GM18520 (cell line): Measurements from ENCODE around the gene TRAF5.
"Not testable (repeated sequence)": the region's sequence is repeated elsewhere in the genome, so short reads cannot be mapped to it uniquely, and the experiment has no call there.

ENCODE experiments used
- ATAC-seq: cut with Tn5 transposase; IDR thresholded peaks from one replicate; pipeline ENCODE4 v1.9.1; 2021; ENCODE audit not compliant: unreplicated experiment

TRAF5 gene

DNA sequence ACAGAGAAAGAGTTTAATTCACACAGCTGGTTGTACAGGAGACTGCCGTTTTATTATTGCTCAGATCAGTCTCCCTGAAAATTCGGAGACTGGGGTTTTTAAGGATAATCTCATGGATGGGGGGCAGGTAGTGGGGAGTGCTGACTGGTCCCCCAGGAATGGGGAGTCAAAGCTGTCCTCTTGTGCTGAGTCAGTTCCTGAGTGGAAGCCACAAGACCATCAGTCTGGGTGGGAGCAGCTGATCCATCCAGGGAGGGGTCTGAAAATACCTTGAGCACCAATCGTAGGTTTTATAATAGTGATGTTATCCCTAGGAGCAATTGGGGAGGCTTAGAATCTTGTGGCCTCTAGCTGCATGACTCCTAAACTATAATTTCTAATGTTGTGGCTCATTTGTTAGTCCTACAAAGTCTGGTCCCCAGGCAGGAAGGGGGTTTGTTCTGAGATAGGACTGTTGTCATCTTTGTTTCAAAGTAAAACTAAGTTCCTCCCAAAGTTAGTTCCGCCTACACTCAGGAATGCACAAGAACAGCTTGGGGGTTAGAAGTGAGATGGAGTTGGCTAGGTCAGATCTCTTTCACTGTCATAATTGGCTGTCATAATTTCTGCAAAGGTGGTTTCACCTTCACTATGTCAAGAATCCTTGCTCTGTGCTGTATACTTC, 50.3 kb downstream of the TRAF5 start:
- ATAC-seq: no peak

DNA sequence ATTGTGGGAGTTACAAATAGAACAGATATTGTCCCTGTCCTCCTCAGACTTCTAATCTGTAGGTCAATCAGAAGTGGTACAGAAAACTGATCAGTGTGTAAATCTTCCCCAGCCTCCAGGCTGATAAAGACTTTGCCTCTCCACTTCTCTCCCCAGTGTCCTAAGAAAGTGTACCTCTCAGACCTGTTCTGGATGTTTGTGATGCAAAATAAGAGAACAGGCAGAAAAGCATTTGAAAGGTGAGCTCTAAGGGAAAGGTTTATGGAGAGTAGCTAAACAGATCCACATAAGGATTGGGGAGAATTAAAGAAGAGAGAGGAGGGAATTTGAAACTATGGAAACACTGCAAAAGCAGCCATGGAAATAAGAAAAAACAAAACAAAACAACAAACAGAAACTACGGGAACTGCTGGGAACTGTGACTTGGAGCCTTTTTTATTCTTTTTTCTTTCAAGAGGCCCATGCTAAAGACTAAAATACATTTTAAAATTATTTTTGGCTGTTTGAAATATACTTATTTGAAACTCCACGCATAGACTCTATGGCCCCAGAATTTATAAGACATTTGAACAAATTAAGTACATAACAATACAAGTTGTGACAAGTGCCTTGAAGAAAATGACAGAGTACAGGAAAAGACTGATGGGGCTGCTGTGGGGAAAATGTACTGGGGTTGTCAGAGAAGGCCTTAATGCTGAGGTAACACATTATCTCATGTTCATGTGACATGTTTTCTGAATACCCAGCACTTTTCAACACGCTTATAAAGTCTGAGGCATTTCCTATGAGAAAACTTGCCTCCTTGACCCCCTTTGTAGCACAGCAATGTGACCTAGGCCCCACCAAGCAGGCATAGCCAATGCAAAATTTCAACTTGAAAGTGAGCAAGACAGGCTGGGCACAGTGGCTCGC, 51.2 kb downstream of the TRAF5 start:
- no peak for ATAC-seq

DNA sequence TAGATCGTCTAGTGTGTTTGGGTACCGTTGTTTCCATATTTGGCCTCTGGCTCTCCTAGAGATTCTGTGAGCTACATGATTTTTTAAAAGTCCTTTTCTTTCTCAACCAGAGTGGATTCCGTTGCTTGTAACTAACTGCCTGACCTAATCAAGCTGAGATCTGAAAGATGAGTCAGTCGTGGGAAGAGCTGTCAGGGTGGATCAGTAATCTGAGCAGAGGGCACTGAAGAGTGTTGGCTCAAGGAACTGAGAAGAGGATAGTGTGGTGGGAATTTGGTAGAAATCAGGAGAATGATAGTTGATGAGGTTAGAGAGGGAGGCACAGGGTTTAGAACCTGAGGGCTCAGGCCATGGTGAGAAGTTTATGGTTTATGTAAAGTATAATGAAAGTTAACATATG, 52.2 kb downstream of the TRAF5 start:
- ATAC-seq: no peak

- no peak for ATAC-seq
These were observed 52.8 kb downstream of the TRAF5 start for GRCh38 chr1:211379446-211379845.

DNA sequence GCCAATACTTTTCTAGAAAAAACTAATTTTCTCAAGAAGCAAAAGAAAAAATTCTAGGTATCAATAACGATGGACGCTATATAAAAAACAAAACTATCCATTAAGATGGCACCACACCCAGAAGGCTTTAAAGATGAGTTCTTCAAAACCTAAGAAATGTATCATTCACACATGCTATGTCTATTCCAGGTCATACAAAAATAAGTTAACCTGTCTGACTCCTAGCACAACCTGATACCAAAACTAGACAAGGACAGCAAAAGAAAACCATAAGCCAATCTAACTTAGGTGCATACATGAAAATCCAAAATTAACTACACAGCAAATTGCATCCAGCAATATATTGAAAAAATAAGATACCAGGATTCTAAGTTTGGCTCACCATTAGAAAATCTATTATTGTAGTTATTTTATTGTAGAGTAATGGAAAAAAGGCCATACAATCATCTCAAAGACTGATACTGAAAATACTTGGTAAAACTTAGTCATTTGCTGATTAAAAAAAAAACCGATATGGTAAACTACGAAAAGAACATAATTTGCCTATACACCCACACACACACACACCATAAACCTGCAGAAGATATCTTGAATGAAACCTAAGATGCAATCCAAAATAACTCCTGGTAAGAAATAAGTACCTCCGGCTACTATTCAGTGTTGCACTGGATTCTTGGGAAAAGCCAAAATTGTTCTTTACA, 55.0 kb downstream of the TRAF5 start:
- no peak for ATAC-seq

GRCh38 chr1:211382182-211382713, 55.6 kb downstream of the TRAF5 start:
- ATAC-seq: no peak

GRCh38 chr1:211382714-211383480, 56.3 kb downstream of the TRAF5 start:
- peak; percentile 91 for ATAC-seq

GRCh38 chr1:211384524-211384923, 57.9 kb downstream of the TRAF5 start:
- ATAC-seq: no peak

DNA sequence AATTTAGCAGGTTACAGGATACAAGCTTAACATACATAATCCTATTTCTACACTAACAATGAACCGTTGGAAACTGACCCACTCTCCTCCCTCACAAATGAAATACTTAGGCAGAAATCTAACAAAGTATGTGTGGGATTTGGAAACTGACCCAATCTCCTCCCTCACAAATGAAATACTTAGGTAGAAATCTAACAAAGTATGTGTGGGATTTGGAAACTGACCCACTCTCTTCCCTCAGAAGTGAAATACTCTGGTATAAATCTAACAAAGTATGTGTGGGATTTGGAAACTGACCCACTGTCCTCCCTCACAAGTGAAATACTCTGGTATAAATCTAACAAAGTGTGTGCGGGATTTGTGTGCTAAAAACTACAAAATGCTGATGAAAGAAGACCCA, 60.3 kb downstream of the TRAF5 start:
- no peak for ATAC-seq

DNA sequence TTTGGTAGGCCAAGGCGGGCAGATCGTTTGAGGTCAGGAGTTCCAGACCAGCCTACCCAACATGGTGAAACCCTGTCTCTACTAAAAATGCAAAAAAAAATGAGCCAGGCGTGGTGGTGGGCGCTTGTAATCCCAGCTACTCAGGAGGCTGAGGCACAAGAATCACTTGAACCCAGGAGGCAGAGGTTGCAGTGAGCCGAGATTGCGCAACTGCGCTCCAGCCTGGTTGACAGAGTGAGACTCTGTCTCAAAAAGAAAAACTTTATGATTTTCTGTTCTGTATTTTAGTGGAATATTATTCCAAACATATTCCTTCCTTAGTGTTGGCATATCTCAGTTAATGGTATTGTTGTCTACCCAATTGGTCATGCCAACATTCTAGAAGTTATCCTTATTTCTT, 64.2 kb downstream of the TRAF5 start:
- not testable (repeated sequence) for ATAC-seq

- no peak for ATAC-seq
These were observed 66.6 kb downstream of the TRAF5 start for GRCh38 chr1:211393203-211393602.

DNA sequence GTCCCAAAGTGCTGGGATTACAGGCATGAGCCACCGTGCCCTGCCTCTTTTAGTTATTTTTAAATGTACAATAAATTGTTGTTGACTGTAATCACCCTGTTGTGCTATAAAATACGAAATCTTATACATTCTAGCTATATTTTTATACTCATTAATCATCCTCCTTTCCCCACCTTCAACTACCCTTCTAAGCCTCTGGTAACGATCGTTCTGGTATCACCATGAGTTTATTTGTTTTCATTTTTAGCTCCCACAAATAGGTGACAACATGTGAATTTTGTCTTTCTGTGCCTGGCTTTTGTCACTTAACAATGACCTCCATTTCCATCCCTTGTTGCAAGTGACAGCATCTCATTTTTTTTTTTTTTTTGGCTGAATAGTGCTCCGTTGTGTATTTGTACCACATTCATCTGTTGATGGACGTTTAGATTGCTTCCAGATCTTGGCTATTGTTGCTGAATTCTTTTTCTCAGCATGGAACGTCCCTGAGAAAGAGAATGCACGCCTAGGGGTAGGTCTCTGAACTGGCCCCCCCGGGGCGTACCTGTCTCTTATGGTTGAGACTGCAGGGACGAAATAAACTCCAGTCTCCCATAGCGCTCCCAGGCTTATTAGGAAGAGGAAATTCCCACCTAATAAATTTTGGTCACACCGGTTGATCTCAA, 71.8 kb downstream of the TRAF5 start:
- not testable (repeated sequence) for ATAC-seq

DNA sequence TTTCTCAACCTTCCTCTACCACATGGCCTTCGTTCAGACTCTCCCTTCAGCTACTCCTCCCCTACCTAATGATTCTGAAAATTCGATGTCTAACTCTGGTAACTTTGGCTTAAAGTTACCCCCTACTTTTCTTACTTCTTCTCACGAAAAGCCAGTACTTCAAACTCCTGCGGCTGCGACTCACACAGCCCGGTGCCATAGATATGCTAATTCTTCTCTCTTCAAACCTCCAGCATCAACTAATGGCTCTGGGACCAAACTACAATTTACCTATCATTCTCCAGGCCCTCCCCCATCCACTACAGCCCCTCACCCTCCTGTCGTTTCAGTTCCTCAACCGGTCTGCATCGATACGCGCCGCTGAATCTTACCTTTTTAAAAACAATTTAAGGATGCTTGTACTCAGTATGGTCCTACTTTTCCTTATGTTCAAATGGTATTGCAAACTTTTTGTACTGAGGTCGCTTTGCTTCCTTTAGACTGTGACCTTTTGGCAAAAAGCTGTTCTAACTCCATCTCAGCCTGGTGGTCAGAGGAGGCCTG, 73.3 kb downstream of the TRAF5 start:
- not testable (repeated sequence) for ATAC-seq

- ATAC-seq: not testable (repeated sequence)
These were observed 75.1 kb downstream of the TRAF5 start for GRCh38 chr1:211401751-211402150.

DNA sequence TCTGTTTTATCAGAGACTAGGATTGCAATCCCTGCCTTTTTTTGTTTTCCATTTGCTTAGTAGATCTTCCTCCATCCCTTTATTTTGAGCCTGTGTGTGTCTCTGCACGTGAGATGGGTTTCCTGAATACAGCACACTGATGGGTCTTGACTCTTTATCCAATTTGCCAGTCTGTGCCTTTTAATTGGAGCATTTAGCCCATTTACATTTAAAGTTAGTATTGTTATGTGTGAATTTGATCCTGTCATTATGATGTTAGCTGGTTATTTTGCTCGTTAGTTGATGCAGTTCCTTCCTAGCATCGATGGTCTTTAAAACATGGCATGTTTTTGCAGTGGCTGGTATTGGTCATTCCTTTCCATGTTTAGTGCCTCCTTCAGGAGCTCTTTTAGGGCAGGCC, 79.5 kb downstream of the TRAF5 start:
- ATAC-seq: not testable (repeated sequence)

- not testable (repeated sequence) for ATAC-seq
These were observed 81.1 kb downstream of the TRAF5 start for GRCh38 chr1:211407749-211408148.

DNA sequence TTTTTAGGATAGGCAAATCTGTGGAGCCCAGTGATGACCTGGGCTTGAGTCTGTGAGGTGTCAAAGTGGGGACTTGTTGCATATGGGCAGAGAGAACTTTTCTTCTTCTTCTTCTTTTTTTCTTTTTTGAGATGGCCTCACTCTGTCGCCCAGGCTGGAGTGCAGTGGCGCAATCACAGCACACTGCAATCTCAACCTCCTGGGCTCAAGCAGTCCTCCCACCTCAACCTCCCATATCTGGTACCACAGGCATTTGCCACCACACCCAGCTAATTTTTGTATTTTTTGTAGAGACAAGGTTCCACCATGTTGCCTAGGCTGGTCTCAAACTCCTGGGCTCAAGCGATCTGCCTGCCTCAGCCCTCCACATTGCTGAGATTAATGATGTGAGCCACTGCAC, 85.0 kb downstream of the TRAF5 start:
- ATAC-seq: no peak

DNA sequence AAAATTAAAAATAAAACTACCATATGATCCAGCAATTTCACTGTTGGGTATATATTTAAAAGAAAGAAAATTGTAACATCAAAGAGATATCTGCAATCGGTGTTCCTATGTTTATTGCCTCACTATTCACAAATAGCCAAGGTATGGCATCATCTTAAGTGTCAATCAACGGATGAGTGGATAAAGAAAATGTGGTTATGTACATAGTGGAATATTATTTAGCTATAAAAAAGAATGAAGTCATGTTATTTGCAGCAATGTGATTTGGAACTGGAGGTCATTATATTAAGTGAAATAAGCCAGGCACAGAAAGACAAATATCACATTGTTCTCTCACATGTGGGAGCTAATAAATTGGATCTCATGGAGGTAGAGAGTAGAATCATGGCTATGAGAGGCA, 89.1 kb downstream of the TRAF5 start:
- ATAC-seq: no peak

DNA sequence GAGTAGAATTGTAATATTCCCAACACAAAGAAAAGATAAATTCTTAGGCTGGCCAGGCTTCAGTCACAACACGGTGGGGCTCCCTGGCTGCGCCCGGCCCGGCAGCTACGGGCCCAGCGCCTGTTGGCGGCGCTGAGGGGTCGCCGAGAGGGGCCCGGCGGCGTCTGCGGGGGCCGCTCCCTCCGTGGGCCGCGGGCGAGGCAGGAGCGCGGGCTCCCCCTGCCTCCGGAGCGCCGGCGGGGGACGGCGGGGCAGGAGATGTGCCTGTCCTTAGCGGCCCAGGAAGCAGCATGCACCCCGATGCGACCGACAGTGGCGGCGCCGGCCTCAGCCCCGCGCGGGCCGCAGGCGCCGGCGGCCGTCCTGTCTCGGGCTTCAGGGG, 89.6 kb downstream of the TRAF5 start:
- peak; percentile 26 for ATAC-seq
